Globus pallidus (tissue), 1 donor: ENCODE results near the gene ECHS1.
"Not testable (repeated sequence)": the region's sequence is repeated elsewhere in the genome, so short reads cannot be mapped to it uniquely, and the experiment has no call there.

ENCODE experiments used
- DNase-seq: peaks from one replicate; pipeline ENCODE4 v3.0.0-alpha.2; 2015; ENCODE audit warnings: low spot score

The ECHS1 gene

GRCh38 chr10:133373174-133374090 is at the start of gene ECHS1:
Gene ECHS1 (minus strand): TSS chr10:133373354. CDS start chr10:133373333, 21 bp downstream.
- peak; percentile 94 for DNase-seq

GRCh38 chr10:133422223-133422806 is 49.2 kb upstream of the ECHS1 start:
- DNase-seq, result no peak

- no peak for DNase-seq
Measured at GRCh38 chr10:133421336-133422222, 48.4 kb upstream of the ECHS1 start.

GRCh38 chr10:133420579-133420978 is 47.4 kb upstream of the ECHS1 start:
- DNase-seq, result no peak

- DNase-seq, result no peak
Measured at GRCh38 chr10:133420028-133420427, 46.9 kb upstream of the ECHS1 start.

GRCh38 chr10:133419211-133419950 is 46.2 kb upstream of the ECHS1 start:
- no peak for DNase-seq

GRCh38 chr10:133418289-133418993 is 45.3 kb upstream of the ECHS1 start:
- DNase-seq, result no peak

GRCh38 chr10:133415752-133416151 is 42.6 kb upstream of the ECHS1 start:
- no peak for DNase-seq

- DNase-seq, result not testable (repeated sequence)
Measured at GRCh38 chr10:133414401-133414800, 41.2 kb upstream of the ECHS1 start.

- no peak for DNase-seq
Measured at GRCh38 chr10:133412381-133412711, 39.2 kb upstream of the ECHS1 start.

- DNase-seq, result no peak
Measured at GRCh38 chr10:133411523-133412380, 38.6 kb upstream of the ECHS1 start.

GRCh38 chr10:133405844-133406527 is 32.8 kb upstream of the ECHS1 start:
- no peak for DNase-seq

GRCh38 chr10:133405272-133405671 is 32.1 kb upstream of the ECHS1 start:
- DNase-seq, result no peak

GRCh38 chr10:133403784-133404183 is 30.6 kb upstream of the ECHS1 start:
- DNase-seq, result no peak

- no peak for DNase-seq
Measured at GRCh38 chr10:133403359-133403758, 30.2 kb upstream of the ECHS1 start.

GRCh38 chr10:133401981-133402725 is 29.0 kb upstream of the ECHS1 start:
- no peak for DNase-seq

GRCh38 chr10:133401500-133401899 is 28.3 kb upstream of the ECHS1 start:
- no peak for DNase-seq

GRCh38 chr10:133400624-133401424 is 27.7 kb upstream of the ECHS1 start:
- no peak for DNase-seq
